ENCODE data around the gene STAC3. TPM values are rescaled to one million over a fixed set of nuclear protein-coding genes. Genes with fewer than 3 reads are reported as not detected.

STAC3 gene
- total and polyA plus RNA-seq, 9 of the 15 experiments (the other 6 are each of a cell fraction or from before 2014, with no cell fraction given): 0.45 to 6.4 (median 3.3) TPM

DNA sequence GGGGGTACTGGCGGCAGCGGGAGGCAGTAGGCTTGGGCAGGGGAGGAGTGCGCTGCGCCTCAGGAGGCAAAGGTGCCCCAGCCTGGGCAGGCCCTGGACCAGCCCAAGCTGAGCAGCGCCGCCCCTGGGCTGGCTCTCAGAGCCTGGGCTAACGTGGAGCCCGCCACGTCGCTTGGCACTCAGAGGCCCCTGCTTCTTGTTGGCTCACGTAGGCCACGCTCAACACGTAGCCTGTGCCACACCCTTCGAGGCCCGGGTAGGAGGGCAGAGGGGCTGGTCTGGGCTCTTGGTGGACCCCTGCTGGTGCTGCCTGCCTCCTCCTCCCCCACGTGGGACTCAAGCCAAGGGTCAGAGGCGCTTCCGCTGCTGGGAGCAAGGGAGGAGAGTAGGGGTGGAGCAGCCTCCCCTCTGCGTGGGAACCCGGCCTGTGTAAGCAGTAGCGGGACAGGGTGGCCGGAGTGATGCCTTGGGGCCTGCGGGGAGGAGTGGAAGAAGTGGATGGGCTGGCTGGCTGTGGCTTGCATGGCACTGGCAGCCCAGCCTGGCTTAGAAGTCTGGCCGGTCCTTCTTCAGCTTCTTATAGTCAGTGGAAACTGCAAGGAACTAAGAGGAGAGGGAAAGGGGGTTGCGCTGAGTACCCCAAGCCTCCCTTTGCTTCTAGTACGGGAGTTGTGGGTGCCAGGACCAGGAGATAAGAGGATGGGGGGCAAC lies 15.8 kb downstream of the STAC3 start (continued):
- TF ChIP-seq RFX1 (IDR thresholded peaks at IDR 0.05) (no peak), EP400 (IDR thresholded peaks at IDR 0.05) (no peak), RBFOX2 (IDR thresholded peaks at IDR 0.05; ENCODE audit: low read depth, low read length) (peak; percentile 84), ASH1L (IDR thresholded peaks at IDR 0.05; ENCODE audit: borderline replicate concordance, low read depth, partially characterized antibody) (no peak), ZC3H4 (CRISPR knock-in tag; IDR thresholded peaks at IDR 0.05; ENCODE audit: borderline replicate concordance) (no peak), ZNF263 (CRISPR knock-in tag; IDR thresholded peaks at IDR 0.05; ENCODE audit: borderline replicate concordance) (no peak), MCM3 (IDR thresholded peaks at IDR 0.05) (no peak), ZNF77 (CRISPR knock-in tag; IDR thresholded peaks at IDR 0.05) (no peak), GATAD2B (IDR thresholded peaks at IDR 0.05; ENCODE audit: borderline replicate concordance) (0 out of 2 replicates have a peak, but pooled peaks have one; percentile 23), MED1 (CRISPR knock-in tag; IDR thresholded peaks at IDR 0.05; ENCODE audit: borderline replicate concordance) (no peak), PTRF (tag; IDR thresholded peaks at IDR 0.05) (no peak)
- TF ChIP-seq, protein P1, sequence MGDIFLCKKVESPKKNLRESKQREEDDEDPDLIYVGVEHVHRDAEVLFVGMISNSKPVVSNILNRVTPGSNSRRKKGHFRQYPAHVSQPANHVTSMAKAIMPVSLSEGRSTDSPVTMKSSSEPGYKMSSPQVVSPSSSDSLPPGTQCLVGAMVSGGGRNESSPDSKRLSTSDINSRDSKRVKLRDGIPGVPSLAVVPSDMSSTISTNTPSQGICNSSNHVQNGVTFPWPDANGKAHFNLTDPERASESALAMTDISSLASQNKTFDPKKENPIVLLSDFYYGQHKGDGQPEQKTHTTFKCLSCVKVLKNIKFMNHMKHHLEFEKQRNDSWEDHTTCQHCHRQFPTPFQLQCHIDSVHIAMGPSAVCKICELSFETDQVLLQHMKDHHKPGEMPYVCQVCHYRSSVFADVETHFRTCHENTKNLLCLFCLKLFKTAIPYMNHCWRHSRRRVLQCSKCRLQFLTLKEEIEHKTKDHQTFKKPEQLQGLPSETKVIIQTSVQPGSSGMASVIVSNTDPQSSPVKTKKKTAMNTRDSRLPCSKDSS (IDR thresholded peaks at IDR 0.05; ENCODE audit: low read depth, partially characterized antibody): no peak
- TF ChIP-seq, protein P2, sequence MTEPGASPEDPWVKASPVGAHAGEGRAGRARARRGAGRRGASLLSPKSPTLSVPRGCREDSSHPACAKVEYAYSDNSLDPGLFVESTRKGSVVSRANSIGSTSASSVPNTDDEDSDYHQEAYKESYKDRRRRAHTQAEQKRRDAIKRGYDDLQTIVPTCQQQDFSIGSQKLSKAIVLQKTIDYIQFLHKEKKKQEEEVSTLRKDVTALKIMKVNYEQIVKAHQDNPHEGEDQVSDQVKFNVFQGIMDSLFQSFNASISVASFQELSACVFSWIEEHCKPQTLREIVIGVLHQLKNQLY (CRISPR knock-in tag; conservative IDR thresholded peaks at IDR 0.05): no peak
- TF ChIP-seq, protein P3, sequence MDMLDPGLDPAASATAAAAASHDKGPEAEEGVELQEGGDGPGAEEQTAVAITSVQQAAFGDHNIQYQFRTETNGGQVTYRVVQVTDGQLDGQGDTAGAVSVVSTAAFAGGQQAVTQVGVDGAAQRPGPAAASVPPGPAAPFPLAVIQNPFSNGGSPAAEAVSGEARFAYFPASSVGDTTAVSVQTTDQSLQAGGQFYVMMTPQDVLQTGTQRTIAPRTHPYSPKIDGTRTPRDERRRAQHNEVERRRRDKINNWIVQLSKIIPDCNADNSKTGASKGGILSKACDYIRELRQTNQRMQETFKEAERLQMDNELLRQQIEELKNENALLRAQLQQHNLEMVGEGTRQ (CRISPR knock-in tag; IDR thresholded peaks at IDR 0.05): no peak; the same call in 1 of the 2 replicates
- TF ChIP-seq, protein P4, sequence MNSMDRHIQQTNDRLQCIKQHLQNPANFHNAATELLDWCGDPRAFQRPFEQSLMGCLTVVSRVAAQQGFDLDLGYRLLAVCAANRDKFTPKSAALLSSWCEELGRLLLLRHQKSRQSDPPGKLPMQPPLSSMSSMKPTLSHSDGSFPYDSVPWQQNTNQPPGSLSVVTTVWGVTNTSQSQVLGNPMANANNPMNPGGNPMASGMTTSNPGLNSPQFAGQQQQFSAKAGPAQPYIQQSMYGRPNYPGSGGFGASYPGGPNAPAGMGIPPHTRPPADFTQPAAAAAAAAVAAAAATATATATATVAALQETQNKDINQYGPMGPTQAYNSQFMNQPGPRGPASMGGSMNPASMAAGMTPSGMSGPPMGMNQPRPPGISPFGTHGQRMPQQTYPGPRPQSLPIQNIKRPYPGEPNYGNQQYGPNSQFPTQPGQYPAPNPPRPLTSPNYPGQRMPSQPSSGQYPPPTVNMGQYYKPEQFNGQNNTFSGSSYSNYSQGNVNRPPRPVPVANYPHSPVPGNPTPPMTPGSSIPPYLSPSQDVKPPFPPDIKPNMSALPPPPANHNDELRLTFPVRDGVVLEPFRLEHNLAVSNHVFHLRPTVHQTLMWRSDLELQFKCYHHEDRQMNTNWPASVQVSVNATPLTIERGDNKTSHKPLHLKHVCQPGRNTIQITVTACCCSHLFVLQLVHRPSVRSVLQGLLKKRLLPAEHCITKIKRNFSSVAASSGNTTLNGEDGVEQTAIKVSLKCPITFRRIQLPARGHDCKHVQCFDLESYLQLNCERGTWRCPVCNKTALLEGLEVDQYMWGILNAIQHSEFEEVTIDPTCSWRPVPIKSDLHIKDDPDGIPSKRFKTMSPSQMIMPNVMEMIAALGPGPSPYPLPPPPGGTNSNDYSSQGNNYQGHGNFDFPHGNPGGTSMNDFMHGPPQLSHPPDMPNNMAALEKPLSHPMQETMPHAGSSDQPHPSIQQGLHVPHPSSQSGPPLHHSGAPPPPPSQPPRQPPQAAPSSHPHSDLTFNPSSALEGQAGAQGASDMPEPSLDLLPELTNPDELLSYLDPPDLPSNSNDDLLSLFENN (IDR thresholded peaks at IDR 0.05; ENCODE audit: low read depth in 2 of 2, low read length in 2 of 2): no peak
- TF ChIP-seq, protein P5, sequence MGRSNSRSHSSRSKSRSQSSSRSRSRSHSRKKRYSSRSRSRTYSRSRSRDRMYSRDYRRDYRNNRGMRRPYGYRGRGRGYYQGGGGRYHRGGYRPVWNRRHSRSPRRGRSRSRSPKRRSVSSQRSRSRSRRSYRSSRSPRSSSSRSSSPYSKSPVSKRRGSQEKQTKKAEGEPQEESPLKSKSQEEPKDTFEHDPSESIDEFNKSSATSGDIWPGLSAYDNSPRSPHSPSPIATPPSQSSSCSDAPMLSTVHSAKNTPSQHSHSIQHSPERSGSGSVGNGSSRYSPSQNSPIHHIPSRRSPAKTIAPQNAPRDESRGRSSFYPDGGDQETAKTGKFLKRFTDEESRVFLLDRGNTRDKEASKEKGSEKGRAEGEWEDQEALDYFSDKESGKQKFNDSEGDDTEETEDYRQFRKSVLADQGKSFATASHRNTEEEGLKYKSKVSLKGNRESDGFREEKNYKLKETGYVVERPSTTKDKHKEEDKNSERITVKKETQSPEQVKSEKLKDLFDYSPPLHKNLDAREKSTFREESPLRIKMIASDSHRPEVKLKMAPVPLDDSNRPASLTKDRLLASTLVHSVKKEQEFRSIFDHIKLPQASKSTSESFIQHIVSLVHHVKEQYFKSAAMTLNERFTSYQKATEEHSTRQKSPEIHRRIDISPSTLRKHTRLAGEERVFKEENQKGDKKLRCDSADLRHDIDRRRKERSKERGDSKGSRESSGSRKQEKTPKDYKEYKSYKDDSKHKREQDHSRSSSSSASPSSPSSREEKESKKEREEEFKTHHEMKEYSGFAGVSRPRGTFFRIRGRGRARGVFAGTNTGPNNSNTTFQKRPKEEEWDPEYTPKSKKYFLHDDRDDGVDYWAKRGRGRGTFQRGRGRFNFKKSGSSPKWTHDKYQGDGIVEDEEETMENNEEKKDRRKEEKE (IDR thresholded peaks at IDR 0.05; ENCODE audit: borderline replicate concordance in 1 of 2, control insufficient read depth in 1 of 2, low read depth in 2 of 2, low read length in 1 of 2): no peak
